Activated CD8-positive, alpha-beta T cell treated with anti-CD3 and anti-CD28 coated beads for 36 hours (primary cell): ENCODE results near the gene ZBTB16. TPM values are rescaled to one million over a fixed set of nuclear protein-coding genes. Genes with fewer than 3 reads are reported as not detected.

Experiments
- ATAC-seq: fragments of 200-7000 bp; cut with Tn5 transposase; one replicate; pipeline ENCODE4 v1.10.0; 2021; ENCODE audit warnings: mild to moderate bottlenecking, moderate library complexity
- CTCF ChIA-PET: fragments of 350-600 bp; sonication (Branson Sonifier 250); formaldehyde crosslinking; loops from one replicate; lab custom pipeline; 2021; ENCODE audit warnings: antibody characterized with exemption; lab: Charles Lee
- POLR2A ChIA-PET: fragments of 350-600 bp; sonication (Branson Sonifier 250); formaldehyde crosslinking; loops from one replicate; lab custom pipeline; 2021; ENCODE audit warnings: antibody characterized with exemption; lab: Charles Lee
- DNase-seq: peaks from one replicate; pipeline ENCODE4 v3.0.0-alpha.2; 2020
- H3K27ac Mint-ChIP-seq: one replicate; pipeline ENCODE4 v1.8.0; 2021; ENCODE audit warnings: mild to moderate bottlenecking, mixed read lengths
- H3K27me3 Mint-ChIP-seq: one replicate; pipeline ENCODE4 v1.8.0; 2021; ENCODE audit warnings: mixed read lengths
- H3K36me3 Mint-ChIP-seq: one replicate; pipeline ENCODE4 v1.8.0; 2021; ENCODE audit warnings: low read depth, mixed read lengths
- H3K4me1 Mint-ChIP-seq: one replicate; pipeline ENCODE4 v1.8.0; 2021; ENCODE audit warnings: low read depth, mixed read lengths
- H3K4me3 Mint-ChIP-seq: one replicate; pipeline ENCODE4 v1.8.0; 2021; ENCODE audit warnings: mild to moderate bottlenecking, moderate library complexity, mixed read lengths
- H3K9me3 Mint-ChIP-seq: one replicate; pipeline ENCODE4 v1.8.0; 2021; ENCODE audit warnings: mixed read lengths
- CTCF ChIP-seq: fragments of 200-600 bp; IDR thresholded peaks from one replicate; pipeline ENCODE4 v1.8.0; 2022; ENCODE audit warnings: antibody characterized with exemption, mild to moderate bottlenecking
- intact Hi-C: fragments of 100-400 bp; cut with micrococcal nuclease; formaldehyde crosslinking; loops from one replicate; pipeline ENCODE4 v1.10.0; 2022
- total RNA-seq, 2 experiments: library from RNA; stranded (reverse); gene quantifications; one replicate each; pipeline ENCODE4 v1.2.3, GENCODE V29; 2021

Gene ZBTB16
- total RNA-seq, 2 experiments from 2014 or later: 9.5 to 10.1 TPM

GRCh38 chr11:114109206-114110090 lies 49.9 kb downstream of the ZBTB16 start:
- intact Hi-C loops: no loop called here
- ChIA-PET POLR2A (interaction anchor here (0.5 to 0.6 kb wide), 2 partner anchors 20 to 119 kb away, joined by 3 read pairs; no protein-coding TSS in a partner anchor), CTCF (interaction anchor here (1.0 to 1.7 kb wide), 5 partner anchors 11 to 152 kb away, joined by 3 to 4 read pairs (median 4); no protein-coding TSS in a partner anchor)
- no peaks in the 10 kb centered on the region for H3K36me3 Mint-ChIP-seq
- ATAC-seq (no peak), DNase-seq (no peak)
- H3K4me1 Mint-ChIP-seq: peaks cover 18% of the 10 kb centered on the region
- no peak overlapping the region for H3K4me3 Mint-ChIP-seq
- no peaks in the 10 kb centered on the region for H3K9me3 Mint-ChIP-seq
- TF ChIP-seq CTCF: no peak
- peaks cover 14% of the 10 kb centered on the region for H3K27me3 Mint-ChIP-seq
- H3K27ac Mint-ChIP-seq: no peak overlapping the region

DNA sequence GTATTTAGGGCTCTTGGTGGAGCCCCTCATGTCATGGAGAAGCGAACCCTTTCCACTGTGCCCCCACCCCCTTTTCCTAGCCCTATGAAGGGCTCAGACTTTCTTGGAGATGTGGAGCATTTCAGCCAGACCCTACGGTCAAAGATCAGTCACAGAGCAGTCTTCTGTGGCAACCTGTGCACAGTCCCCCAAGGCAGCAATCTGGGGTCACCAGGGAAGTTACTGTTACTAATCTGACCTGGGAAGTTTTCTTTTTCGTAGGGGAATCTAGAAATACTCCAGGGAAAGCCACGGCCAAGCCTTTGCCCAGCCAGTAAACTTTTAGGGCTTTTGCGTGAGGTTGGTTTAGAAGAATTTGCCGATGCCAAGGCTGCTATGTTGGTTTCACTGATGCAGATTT lies 50.6 kb downstream of the ZBTB16 start:
- Mint-ChIP-seq H3K27ac (no peak overlapping the region), H3K4me3 (no peak overlapping the region), H3K36me3 (no peaks in the 10 kb centered on the region), H3K9me3 (no peaks in the 10 kb centered on the region), H3K4me1 (peaks cover 14% of the 10 kb centered on the region), H3K27me3 (peaks cover 14% of the 10 kb centered on the region)
- TF ChIP-seq CTCF: no peak
- intact Hi-C loops: no loop called here
- ChIA-PET CTCF (interaction anchor here (1.5 kb wide), 1 partner anchor 150 kb away, joined by 3 read pairs; no protein-coding TSS in a partner anchor), POLR2A (no interaction called here)
- ATAC-seq: no peak
- DNase-seq: no peak

GRCh38 chr11:114110952-114111947 lies 51.7 kb downstream of the ZBTB16 start:
- Mint-ChIP-seq H3K27me3 (peaks cover 14% of the 10 kb centered on the region), H3K4me3 (peak overlapping the region; percentile 28), H3K4me1 (peaks cover 12% of the 10 kb centered on the region), H3K9me3 (no peaks in the 10 kb centered on the region), H3K36me3 (no peaks in the 10 kb centered on the region), H3K27ac (no peak overlapping the region)
- ATAC-seq: no peak
- CTCF ChIA-PET: interaction anchor here (1.5 kb wide), 1 partner anchor 149 kb away, joined by 3 read pairs; no protein-coding TSS in a partner anchor
- DNase-seq: no peak
- intact Hi-C loops: no loop called here
- POLR2A ChIA-PET: no interaction called here
- TF ChIP-seq CTCF: no peak

- Mint-ChIP-seq H3K9me3 (no peaks in the 10 kb centered on the region), H3K36me3 (no peaks in the 10 kb centered on the region), H3K4me1 (peaks cover 10% of the 10 kb centered on the region), H3K27me3 (peaks cover 19% of the 10 kb centered on the region), H3K27ac (no peak overlapping the region), H3K4me3 (no peak overlapping the region)
- POLR2A ChIA-PET: interaction anchor here (1.3 kb wide), 1 partner anchor 27 kb away, joined by 3 read pairs; no protein-coding TSS in a partner anchor
- TF ChIP-seq CTCF: no peak
- intact Hi-C loops: no loop called here
- no peak for ATAC-seq
- no peak for DNase-seq
- CTCF ChIA-PET: interaction anchor here (1.1 to 1.6 kb wide), 2 partner anchors 7 to 121 kb away, joined by 3 to 6 read pairs; no protein-coding TSS in a partner anchor
Measured at GRCh38 chr11:114115451-114115928, 56.0 kb downstream of the ZBTB16 start.
